GM19397 (cell line): ENCODE measurements around the gene GHRH.

ENCODE experiments used
- ATAC-seq: cut with Tn5 transposase; IDR thresholded peaks from one replicate; pipeline ENCODE4 v1.9.1; 2021; ENCODE audit warnings: mild to moderate bottlenecking, moderate library complexity; ENCODE audit not compliant: unreplicated experiment

The GHRH gene

DNA sequence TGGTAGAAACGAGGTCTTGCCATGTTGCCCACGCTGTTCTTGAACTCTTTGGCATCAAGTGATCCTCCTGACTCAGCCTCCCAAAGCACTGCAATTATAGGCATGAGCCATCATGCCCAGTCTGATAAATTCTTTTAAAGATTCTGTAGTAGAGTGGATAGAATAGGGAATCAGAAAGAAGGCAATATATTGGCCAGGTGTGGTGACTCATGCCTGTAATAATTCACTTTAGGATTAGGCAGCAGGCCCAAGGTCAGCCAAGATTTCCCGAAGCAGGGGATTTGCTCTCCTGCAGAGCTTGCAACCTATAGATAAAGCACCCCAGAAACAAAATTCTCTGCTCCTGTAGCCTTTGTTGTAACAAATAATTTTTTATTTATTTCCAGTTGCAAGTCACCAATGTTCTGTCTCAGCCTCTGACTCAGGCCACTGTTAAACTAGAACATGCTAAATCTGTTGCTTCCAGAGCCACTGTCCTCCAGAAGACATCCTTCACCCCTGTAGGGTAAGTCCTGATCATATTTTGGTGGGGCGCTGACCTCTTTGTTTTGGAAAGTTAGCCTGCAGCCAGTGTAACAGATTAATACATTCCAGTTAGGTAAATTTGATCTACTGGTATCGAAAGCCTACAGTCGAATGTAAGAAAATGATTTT, 51.8 kb downstream of the GHRH start:
- no peak for ATAC-seq

DNA sequence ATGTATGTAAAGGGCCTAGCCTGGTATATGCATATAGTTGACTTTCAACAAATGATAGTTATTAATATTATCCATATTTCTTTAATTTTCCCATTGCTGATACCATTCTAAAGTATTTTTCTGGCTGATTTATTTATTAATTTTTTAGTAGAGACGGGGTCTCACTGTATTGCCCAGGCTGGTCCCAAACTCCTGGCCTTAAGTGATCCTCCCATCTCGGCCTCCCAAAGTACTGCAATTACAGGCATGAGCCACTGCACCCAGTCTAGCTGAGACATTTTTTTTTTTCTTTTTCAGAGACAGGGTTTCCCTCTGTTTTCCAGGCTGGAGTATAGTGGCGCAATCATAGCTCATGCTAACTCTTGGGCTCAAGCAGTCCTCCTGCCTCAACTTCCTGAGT, 52.4 kb downstream of the GHRH start:
- no peak for ATAC-seq

DNA sequence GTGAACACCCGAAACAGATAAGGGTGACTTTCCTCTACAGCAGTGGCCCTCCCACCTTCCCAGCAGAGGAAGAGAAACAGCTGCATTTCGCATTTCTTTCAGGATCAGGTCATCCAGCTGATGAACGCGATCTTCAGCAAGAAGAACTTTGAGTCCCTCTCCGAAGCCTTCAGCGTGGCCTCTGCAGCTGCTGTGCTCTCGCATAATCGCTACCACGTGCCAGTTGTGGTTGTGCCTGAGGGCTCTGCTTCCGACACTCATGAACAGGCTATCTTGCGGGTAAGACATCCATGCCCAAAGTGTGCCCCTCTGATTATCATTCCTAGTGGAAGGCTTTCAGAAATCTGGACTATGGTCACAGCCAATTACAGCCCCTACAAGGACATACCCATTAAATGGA, 54.4 kb downstream of the GHRH start:
- ATAC-seq, result no peak

- ATAC-seq, result no peak
These were observed 55.8 kb downstream of the GHRH start for GRCh38 chr20:37205794-37206193.

DNA sequence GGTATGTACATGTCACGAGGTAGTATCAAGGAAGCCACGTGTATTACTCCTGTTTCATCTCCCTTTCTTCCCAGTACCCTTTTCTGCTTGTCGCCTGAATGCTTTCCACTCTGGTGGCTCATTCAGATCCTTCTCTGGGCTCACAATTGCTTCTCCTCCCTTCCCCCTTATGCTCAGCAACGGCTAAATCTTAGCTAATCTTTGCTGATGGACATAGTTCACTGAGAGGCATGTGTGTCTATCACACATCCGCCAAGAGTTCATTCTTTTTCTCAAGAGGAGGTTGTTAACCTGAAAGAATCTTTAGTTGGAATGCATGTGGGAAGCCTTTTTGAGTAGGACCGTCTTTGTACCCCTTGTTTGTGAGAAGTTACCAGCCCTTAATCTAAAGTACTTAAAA, 56.5 kb downstream of the GHRH start:
- no peak for ATAC-seq

DNA sequence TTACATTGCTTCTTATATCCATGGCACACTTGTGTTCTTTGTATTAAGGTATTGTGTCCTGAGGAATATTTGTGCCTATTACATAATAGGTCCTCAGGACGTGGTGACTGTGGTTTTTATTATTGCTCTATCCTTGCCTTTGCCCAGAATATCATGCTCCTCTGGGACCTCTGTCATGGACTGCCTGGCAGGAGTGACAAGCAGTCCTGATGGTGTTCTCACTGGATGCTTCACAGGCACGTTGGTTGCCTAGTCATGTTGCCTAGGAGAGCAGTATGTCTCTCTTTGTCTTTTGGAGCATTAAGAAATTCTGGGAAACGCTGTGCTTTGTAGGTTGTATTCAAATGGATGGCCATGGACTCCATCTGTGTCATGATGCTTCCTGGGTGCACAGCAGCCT, 57.6 kb downstream of the GHRH start:
- ATAC-seq, result no peak

GRCh38 chr20:37202267-37202943, 59.2 kb downstream of the GHRH start:
- no peak for ATAC-seq

DNA sequence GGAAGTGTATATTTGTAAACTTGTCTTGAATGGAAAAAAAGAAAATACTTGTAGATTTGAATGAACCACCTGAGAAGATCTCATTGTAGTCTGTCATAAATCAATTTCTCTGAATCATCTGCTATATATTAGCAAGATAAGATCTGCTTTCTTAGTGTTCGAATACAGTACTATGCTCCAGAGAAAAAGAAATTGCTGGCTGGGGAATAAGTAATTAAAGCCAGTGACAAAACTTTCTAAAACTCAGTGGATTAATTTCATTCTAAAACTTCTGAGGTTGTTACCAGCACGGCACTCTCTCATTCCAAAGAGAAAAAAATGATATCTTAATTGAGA, 59.8 kb downstream of the GHRH start:
- ATAC-seq, result no peak
